K562 (cell line): Measurements from ENCODE around the gene WDR27. TPM values are rescaled to one million over a fixed set of nuclear protein-coding genes. Genes with fewer than 3 reads are reported as not detected.

Source experiments
- ATAC-seq: fragments of 200-7000 bp; cut with Tn5 transposase; 3 replicates; pipeline ENCODE4 v1.9.1; 2020; ENCODE audit warnings: moderate library complexity
- BruUV-seq: library from RNA; stranded (reverse); fragments of 400-500 nt; replicated peaks from 2 replicates; lab custom pipeline; 2021; lab: Mats Ljungman, UMichigan
- CTCF ChIA-PET: fragments of 300-600 bp; formaldehyde crosslinking; extraction: SDS; loops from one replicate; lab custom pipeline; 2021; ENCODE audit warnings: low intra/inter-chr PET ratio; lab: Yijun Ruan, JAX
- POLR2A ChIA-PET: fragments of 300-600, 350-650 bp; sonication (Branson Sonifier 250); formaldehyde crosslinking; extraction: SDS; loops from one replicate; lab custom pipeline; 2021; ENCODE audit warnings: antibody characterized with exemption, inconsistent platforms; lab: Yijun Ruan, JAX
- DNase-seq, 4 experiments: peaks; one replicate each; pipeline versions ENCODE4 v3.0.0 to v3.0.0-alpha.2; 2011 to 2018; ENCODE audit warnings: low spot score in 3 of 4, mixed read lengths in 3 of 4; ENCODE audit errors: extremely low read depth in 1 of 4
- FAIRE-seq: peaks from 2 replicates; lab custom pipeline; 2011; peaks lifted over from hg19 to GRCh38; lab: Jason Lieb, UNC
- H2AFZ ChIP-seq: 2 replicates; pipeline ENCODE4 v1.6.0; 2011; ENCODE audit warnings: low read depth, low read length, control low read depth, inconsistent platforms
- H3K27ac ChIP-seq: fragments of 200-600 bp; 3 replicates; pipeline ENCODE4 v1.8.0; 2011; ENCODE audit warnings: low read depth, mild to moderate bottlenecking, control low read depth, inconsistent platforms, low read length, moderate library complexity, mixed read lengths; ENCODE audit errors: extremely low read depth
- H3K27me3 ChIP-seq, 2 experiments: fragments of 300-600 bp in 1 of 2; 2 replicates in 1 of 2; 3 replicates in 1 of 2; pipeline versions ENCODE4 v1.6.0 to v1.8.0; 2011; ENCODE audit warnings: inconsistent platforms in 2 of 2, low read length in 2 of 2, mild to moderate bottlenecking in 1 of 2, mixed read lengths in 1 of 2, moderate library complexity in 1 of 2; ENCODE audit not compliant: control insufficient read depth in 2 of 2, insufficient read depth in 2 of 2
- H3K36me3 ChIP-seq: fragments of 300-600 bp; 3 replicates; pipeline ENCODE4 v1.8.0; 2011; ENCODE audit warnings: mild to moderate bottlenecking, low read length, inconsistent platforms; ENCODE audit not compliant: control insufficient read depth, insufficient read depth
- H3K4me1 ChIP-seq, 2 experiments: fragments of 200-600 bp in 1 of 2; replicated peaks in 1 of 2; 2 replicates in 1 of 2; 3 replicates in 1 of 2; pipeline versions ENCODE4 v1.5.1 to v1.8.0; 2011; ENCODE audit warnings: inconsistent platforms in 2 of 2, low read length in 2 of 2, mild to moderate bottlenecking in 1 of 2, mixed read lengths in 1 of 2, moderate library complexity in 1 of 2; ENCODE audit not compliant: control insufficient read depth in 2 of 2, insufficient read depth in 2 of 2
- H3K4me2 ChIP-seq: 2 replicates; pipeline ENCODE4 v1.6.1; 2011; ENCODE audit warnings: low read length, control low read depth, inconsistent platforms, mixed read lengths; ENCODE audit not compliant: insufficient read depth
- H3K4me3 ChIP-seq: fragments of 200-600 bp; sonication (generic), shearing (Covaris generic); 2 replicates; pipeline ENCODE4 v1.5.1; 2016; ENCODE audit warnings: control low read depth, inconsistent platforms
- H3K79me2 ChIP-seq: fragments of 200-600 bp; 3 replicates; pipeline ENCODE4 v1.8.0; 2011; ENCODE audit warnings: low read length, inconsistent platforms; ENCODE audit not compliant: control insufficient read depth, insufficient read depth
- H3K9ac ChIP-seq, 2 experiments: 2 replicates each; pipeline versions ENCODE4 v1.6.0 to v1.6.1; 2011; ENCODE audit warnings: low read depth in 2 of 2, low read length in 2 of 2, control low read depth in 1 of 2, inconsistent platforms in 1 of 2, mild to moderate bottlenecking in 1 of 2, mixed read lengths in 1 of 2; ENCODE audit not compliant: insufficient read depth in 1 of 2
- H3K9me1 ChIP-seq: one replicate; pipeline ENCODE4 v1.6.0; 2011; ENCODE audit warnings: inconsistent platforms, mild to moderate bottlenecking, low read length, moderate library complexity; ENCODE audit not compliant: control insufficient read depth, insufficient read depth
- H3K9me3 ChIP-seq: replicated peaks from 2 replicates; pipeline ENCODE4 v1.5.1; 2011; ENCODE audit warnings: low read depth, low read length, inconsistent platforms; ENCODE audit not compliant: control insufficient read depth, insufficient read depth
- H4K20me1 ChIP-seq: replicated peaks from 2 replicates; pipeline ENCODE4 v1.6.1; 2011; ENCODE audit warnings: low read length, inconsistent platforms, mixed read lengths; ENCODE audit not compliant: control insufficient read depth, insufficient read depth
- ARNT ChIP-seq, 2 experiments: fragments of 450-650 bp; IDR thresholded peaks; 2 replicates each; pipeline ENCODE4 v1.6.1; 2016; ENCODE audit warnings: mild to moderate bottlenecking in 1 of 2
- CBX1 ChIP-seq: sonication (generic); IDR thresholded peaks from 2 replicates; pipeline ENCODE4 v1.6.1; 2016; ENCODE audit warnings: antibody characterized with exemption, low read depth, mild to moderate bottlenecking
- HMG20B ChIP-seq: fragments of 250-450 bp; sonication (Bioruptor Pico); IDR thresholded peaks from 2 replicates; pipeline ENCODE4 v1.5.0; 2021; ENCODE audit warnings: mild to moderate bottlenecking
- HNRNPH1 ChIP-seq: fragments of 200-400 bp; formaldehyde crosslinking; optimal IDR thresholded peaks from 2 replicates; pipeline ENCODE3; 2017; ENCODE audit warnings: low read depth, mild to moderate bottlenecking, low read length, moderate library complexity
- KLF16 ChIP-seq: IDR thresholded peaks from 2 replicates; pipeline ENCODE4 v1.6.1; 2016; ENCODE audit warnings: antibody characterized with exemption
- LARP7 ChIP-seq: fragments of 450-650 bp; IDR thresholded peaks from 2 replicates; pipeline ENCODE4 v1.6.1; 2016
- MAFF ChIP-seq: IDR thresholded peaks from 2 replicates; pipeline ENCODE4 v1.6.1; 2012; ENCODE audit warnings: low read length, improper control_type of control experiment
- USF1 ChIP-seq: sonication (generic); formaldehyde crosslinking; IDR thresholded peaks from 2 replicates; pipeline ENCODE4 v1.9.0; 2022; ENCODE audit warnings: mild to moderate bottlenecking, missing genetic modification reagents
- ZNF79 ChIP-seq: fragments of 250-450 bp; sonication (Bioruptor Pico); IDR thresholded peaks from 2 replicates; pipeline ENCODE4 v1.4.0; 2020; ENCODE audit warnings: low read depth, mild to moderate bottlenecking, moderate library complexity
- ZNF830 ChIP-seq: fragments of 250-450 bp; sonication (Bioruptor Pico); IDR thresholded peaks from 2 replicates; pipeline ENCODE4 v1.5.0; 2021; ENCODE audit warnings: mild to moderate bottlenecking
- WGBS: fragments of 100-300 bp; shearing (Covaris generic); methylation state at CpG from one replicate; pipeline ENCODE4 v1.1.6; 2016; ENCODE audit warnings: low coverage, mixed read lengths; ENCODE audit not compliant: insufficient coverage; ENCODE audit errors: missing lambda C conversion rate; 5-methylcytosine and 5-hydroxymethylcytosine counted together
- in situ Hi-C: fragments of 300-500 bp; cut with MboI; formaldehyde crosslinking; loops from 4 replicates; pipeline ENCODE4 v1.15.0; 2018; ENCODE audit warnings: inconsistent platforms, mixed read lengths
- intact Hi-C: fragments of 100-400 bp; cut with micrococcal nuclease; formaldehyde crosslinking; loops from 2 replicates; pipeline ENCODE4 v1.14.2; 2022
- polyA plus RNA-seq, 8 experiments: library from polyadenylated mRNA; depleted of rRNA in 4 of 8; stranded (reverse) in 5 of 8; unstranded in 3 of 8; fragments of >200 nt; fragmentation: Nextera tagmentation in 2 of 8; fragmentation: Illumina TruSeq in 1 of 8; extraction: Ambion mirVana in 2 of 8; extraction: Trizol in 1 of 8; gene quantifications; 2 replicates each; pipeline versions ENCODE4 v1.2.1 to v1.2.3, GENCODE V29; 2011 to 2014; ENCODE audit warnings: inconsistent platforms in 1 of 8, missing spikeins in 1 of 8
- total RNA-seq, 7 experiments: library from RNA; depleted of rRNA in 6 of 7; stranded (reverse); fragments of >200 nt in 6 of 7; fragmentation: Illumina TruSeq in 2 of 7; extraction: Trizol in 2 of 7; gene quantifications; 2 replicates each; pipeline versions ENCODE4 v1.2.1 to v1.2.3, GENCODE V29; 2011 to 2021; ENCODE audit warnings: low replicate concordance in 1 of 7

The WDR27 gene
- total and polyA plus RNA-seq, 9 of the 15 experiments (the other 6 are each of a cell fraction or from before 2014, with no cell fraction given), result 4.3 to 77.2 (median 22.7) TPM

- no peaks in the 10 kb centered on the region for H3K79me2 ChIP-seq
- in situ Hi-C loops, result no loop called here
- no peak overlapping the region for H3K27ac ChIP-seq
- no peak overlapping the region for H3K4me2 ChIP-seq
- no peak overlapping the region for H3K9ac ChIP-seq
- H3K4me1 ChIP-seq, result no peaks in the 10 kb centered on the region
- no peak overlapping the region for H2AFZ ChIP-seq
- 89% methylated on average over 3 of the region's 3 CpGs for WGBS
- H3K9me3 ChIP-seq, result no peaks in the 10 kb centered on the region
- TF ChIP-seq KLF16 (no peak), ZNF79 (no peak), ARNT (IDR thresholded peaks at IDR 0.05) (no peak), HMG20B (CRISPR knock-in tag) (no peak), CBX1 (no peak), HNRNPH1 (no peak), LARP7 (no peak), MAFF (no peak), ZNF830 (CRISPR knock-in tag) (no peak)
- BruUV-seq, result no TSS peak
- H3K36me3 ChIP-seq, result peaks cover 39% of the 10 kb centered on the region
- H3K27me3 ChIP-seq, result no peaks in the 10 kb centered on the region
- DNase-seq (no peak), ATAC-seq (no peak), FAIRE-seq (no peak)
- POLR2A ChIA-PET, result interaction anchor here (0.6 kb wide), 1 partner anchor 414 kb away, joined by 3 read pairs; no protein-coding TSS in a partner anchor
- CTCF ChIA-PET, result no interaction called here
- intact Hi-C loops, result no loop called here
- no peak overlapping the region for H3K4me3 ChIP-seq
- H3K9me1 ChIP-seq, result no peaks in the 10 kb centered on the region
- H4K20me1 ChIP-seq, result no peaks in the 10 kb centered on the region
Measured at GRCh38 chr6:169675011-169675410, 26.8 kb downstream of the WDR27 start.

GRCh38 chr6:169671563-169671962 lies 30.3 kb downstream of the WDR27 start:
- Histone ChIP-seq H3K9me1 (no peaks in the 10 kb centered on the region), H4K20me1 (no peaks in the 10 kb centered on the region), H3K79me2 (no peaks in the 10 kb centered on the region), H3K9ac (no peak overlapping the region), H3K9me3 (no peaks in the 10 kb centered on the region), H3K27me3 (no peaks in the 10 kb centered on the region), H3K36me3 (peaks cover 57% of the 10 kb centered on the region), H3K4me1 (no peaks in the 10 kb centered on the region; a peak in 1 of 5 replicates), H3K4me2 (no peak overlapping the region), H3K4me3 (no peak overlapping the region), H2AFZ (no peak overlapping the region), H3K27ac (no peak overlapping the region)
- ChIA-PET CTCF (no interaction called here), POLR2A (no interaction called here)
- FAIRE-seq (no peak), ATAC-seq (no peak), DNase-seq (no peak)
- in situ Hi-C loops (no loop called here), intact Hi-C loops (no loop called here)
- BruUV-seq, result no TSS peak
- no peak for TF ChIP-seq USF1 (CRISPR knock-in tag)
- 72% methylated on average over 5 of the region's 5 CpGs for WGBS
